Panc1 (cell line): ENCODE measurements around the gene PHLPP1.

Experiments
- TCF7L2 ChIP-seq: IDR thresholded peaks from 2 replicates; pipeline ENCODE4 v1.6.1; 2011; ENCODE audit warnings: mild to moderate bottlenecking, low read depth, low read length, inconsistent platforms
- TF ChIP-seq, protein P1 (sequence below): fragments of 450-650 bp; IDR thresholded peaks from 2 replicates; pipeline ENCODE4 v1.5.1; 2017; ENCODE audit warnings: mild to moderate bottlenecking
- TF ChIP-seq, protein P2 (sequence below), 2 experiments: IDR thresholded peaks; 2 replicates each; pipeline ENCODE4 v1.6.1; 2011 to 2012; ENCODE audit warnings: low read depth in 2 of 2, control low read depth in 1 of 2, low read length in 1 of 2, mild to moderate bottlenecking in 1 of 2, moderate library complexity in 1 of 2; ENCODE audit not compliant: insufficient read depth in 1 of 2

GRCh38 chr18:62758591-62758990, 43.2 kb downstream of the PHLPP1 start:
- TF ChIP-seq, protein P1, sequence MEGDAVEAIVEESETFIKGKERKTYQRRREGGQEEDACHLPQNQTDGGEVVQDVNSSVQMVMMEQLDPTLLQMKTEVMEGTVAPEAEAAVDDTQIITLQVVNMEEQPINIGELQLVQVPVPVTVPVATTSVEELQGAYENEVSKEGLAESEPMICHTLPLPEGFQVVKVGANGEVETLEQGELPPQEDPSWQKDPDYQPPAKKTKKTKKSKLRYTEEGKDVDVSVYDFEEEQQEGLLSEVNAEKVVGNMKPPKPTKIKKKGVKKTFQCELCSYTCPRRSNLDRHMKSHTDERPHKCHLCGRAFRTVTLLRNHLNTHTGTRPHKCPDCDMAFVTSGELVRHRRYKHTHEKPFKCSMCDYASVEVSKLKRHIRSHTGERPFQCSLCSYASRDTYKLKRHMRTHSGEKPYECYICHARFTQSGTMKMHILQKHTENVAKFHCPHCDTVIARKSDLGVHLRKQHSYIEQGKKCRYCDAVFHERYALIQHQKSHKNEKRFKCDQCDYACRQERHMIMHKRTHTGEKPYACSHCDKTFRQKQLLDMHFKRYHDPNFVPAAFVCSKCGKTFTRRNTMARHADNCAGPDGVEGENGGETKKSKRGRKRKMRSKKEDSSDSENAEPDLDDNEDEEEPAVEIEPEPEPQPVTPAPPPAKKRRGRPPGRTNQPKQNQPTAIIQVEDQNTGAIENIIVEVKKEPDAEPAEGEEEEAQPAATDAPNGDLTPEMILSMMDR, result no peak
- TF ChIP-seq TCF7L2, result no peak
- TF ChIP-seq, protein P2, sequence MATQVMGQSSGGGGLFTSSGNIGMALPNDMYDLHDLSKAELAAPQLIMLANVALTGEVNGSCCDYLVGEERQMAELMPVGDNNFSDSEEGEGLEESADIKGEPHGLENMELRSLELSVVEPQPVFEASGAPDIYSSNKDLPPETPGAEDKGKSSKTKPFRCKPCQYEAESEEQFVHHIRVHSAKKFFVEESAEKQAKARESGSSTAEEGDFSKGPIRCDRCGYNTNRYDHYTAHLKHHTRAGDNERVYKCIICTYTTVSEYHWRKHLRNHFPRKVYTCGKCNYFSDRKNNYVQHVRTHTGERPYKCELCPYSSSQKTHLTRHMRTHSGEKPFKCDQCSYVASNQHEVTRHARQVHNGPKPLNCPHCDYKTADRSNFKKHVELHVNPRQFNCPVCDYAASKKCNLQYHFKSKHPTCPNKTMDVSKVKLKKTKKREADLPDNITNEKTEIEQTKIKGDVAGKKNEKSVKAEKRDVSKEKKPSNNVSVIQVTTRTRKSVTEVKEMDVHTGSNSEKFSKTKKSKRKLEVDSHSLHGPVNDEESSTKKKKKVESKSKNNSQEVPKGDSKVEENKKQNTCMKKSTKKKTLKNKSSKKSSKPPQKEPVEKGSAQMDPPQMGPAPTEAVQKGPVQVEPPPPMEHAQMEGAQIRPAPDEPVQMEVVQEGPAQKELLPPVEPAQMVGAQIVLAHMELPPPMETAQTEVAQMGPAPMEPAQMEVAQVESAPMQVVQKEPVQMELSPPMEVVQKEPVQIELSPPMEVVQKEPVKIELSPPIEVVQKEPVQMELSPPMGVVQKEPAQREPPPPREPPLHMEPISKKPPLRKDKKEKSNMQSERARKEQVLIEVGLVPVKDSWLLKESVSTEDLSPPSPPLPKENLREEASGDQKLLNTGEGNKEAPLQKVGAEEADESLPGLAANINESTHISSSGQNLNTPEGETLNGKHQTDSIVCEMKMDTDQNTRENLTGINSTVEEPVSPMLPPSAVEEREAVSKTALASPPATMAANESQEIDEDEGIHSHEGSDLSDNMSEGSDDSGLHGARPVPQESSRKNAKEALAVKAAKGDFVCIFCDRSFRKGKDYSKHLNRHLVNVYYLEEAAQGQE (IDR thresholded peaks at IDR 0.05; ENCODE audit: insufficient read depth in 1 of 2, low read depth in 2 of 2, low read length in 1 of 2), result no peak
